ENCODE data around the gene TAF3. TPM values are rescaled to one million over a fixed set of nuclear protein-coding genes. Genes with fewer than 3 reads are reported as not detected.
"Not testable (repeated sequence)": the region's sequence is repeated elsewhere in the genome, so short reads cannot be mapped to it uniquely, and the experiment has no call there.

TAF3 gene
- total and polyA plus RNA-seq, 4 donors, result 3.4 to 7.0 (median 5.0) TPM

DNA sequence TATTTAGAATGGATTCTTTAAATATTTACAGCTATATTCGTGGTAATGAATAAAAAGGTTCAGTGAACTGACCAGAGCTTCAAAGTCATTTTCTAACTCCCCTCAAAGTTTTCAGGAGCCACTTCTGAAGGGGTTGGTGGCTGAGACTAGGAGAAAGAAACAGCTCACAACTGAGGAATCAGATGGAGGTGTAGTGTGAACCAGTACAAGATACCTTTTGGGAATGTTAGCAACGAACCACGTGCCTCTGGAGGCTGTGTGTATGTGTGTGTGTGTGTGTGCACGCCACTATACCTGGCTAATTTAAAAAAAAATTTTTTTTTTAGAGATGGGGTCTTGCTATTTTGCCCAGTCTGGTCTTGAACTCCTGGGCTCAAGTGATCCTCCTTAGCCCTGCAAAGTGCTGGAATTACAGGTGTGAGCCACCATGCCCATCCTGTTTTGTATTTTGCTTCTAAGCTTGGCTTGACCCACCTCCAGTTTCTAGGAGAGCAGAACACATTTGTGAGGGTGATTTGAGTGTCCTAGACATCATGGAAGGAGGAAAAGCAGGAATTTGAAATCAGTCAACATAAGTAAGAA, 9.5 kb upstream of the TAF3 start:
- H3K27me3 ChIP-seq (ENCODE audit: control insufficient read depth in 3 of 3, insufficient read depth in 3 of 3, low read length in 2 of 3), result no peaks in the 10 kb centered on the region
- H3K4me1 ChIP-seq (ENCODE audit: control insufficient read depth in 5 of 5, insufficient read depth in 5 of 5, low read length in 5 of 5), result peaks cover 0 to 10% (median 0%) of the 10 kb centered on the region in 5 donors
- no peaks in the 10 kb centered on the region for H3K9me3 ChIP-seq (ENCODE audit: control insufficient read depth in 4 of 4, insufficient read depth in 3 of 4, low read length in 3 of 4)
- no peak overlapping the region for H3K4me3 ChIP-seq
- ATAC-seq (ENCODE audit: insufficient read depth, low FRiP score) (no peak), DNase-seq (no peak)
- TF ChIP-seq, protein P1, sequence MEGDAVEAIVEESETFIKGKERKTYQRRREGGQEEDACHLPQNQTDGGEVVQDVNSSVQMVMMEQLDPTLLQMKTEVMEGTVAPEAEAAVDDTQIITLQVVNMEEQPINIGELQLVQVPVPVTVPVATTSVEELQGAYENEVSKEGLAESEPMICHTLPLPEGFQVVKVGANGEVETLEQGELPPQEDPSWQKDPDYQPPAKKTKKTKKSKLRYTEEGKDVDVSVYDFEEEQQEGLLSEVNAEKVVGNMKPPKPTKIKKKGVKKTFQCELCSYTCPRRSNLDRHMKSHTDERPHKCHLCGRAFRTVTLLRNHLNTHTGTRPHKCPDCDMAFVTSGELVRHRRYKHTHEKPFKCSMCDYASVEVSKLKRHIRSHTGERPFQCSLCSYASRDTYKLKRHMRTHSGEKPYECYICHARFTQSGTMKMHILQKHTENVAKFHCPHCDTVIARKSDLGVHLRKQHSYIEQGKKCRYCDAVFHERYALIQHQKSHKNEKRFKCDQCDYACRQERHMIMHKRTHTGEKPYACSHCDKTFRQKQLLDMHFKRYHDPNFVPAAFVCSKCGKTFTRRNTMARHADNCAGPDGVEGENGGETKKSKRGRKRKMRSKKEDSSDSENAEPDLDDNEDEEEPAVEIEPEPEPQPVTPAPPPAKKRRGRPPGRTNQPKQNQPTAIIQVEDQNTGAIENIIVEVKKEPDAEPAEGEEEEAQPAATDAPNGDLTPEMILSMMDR (IDR thresholded peaks at IDR 0.05; ENCODE audit: control extremely low read depth, extremely low read depth), result no peak
- WGBS, 2 donors, result 80 to 83% methylated on average over 4 of the region's 4 CpGs
- H3K36me3 ChIP-seq (ENCODE audit: control insufficient read depth in 4 of 4, insufficient read depth in 4 of 4, low read length in 4 of 4), result peaks cover 13 to 26% (median 19%) of the 10 kb centered on the region in 4 donors
- no peak overlapping the region for H3K9ac ChIP-seq (ENCODE audit: insufficient read depth in 1 of 2, low read length in 2 of 2)
- H3K27ac ChIP-seq (ENCODE audit: low read depth in 1 of 2, low read length in 1 of 2), result no peak overlapping the region

DNA sequence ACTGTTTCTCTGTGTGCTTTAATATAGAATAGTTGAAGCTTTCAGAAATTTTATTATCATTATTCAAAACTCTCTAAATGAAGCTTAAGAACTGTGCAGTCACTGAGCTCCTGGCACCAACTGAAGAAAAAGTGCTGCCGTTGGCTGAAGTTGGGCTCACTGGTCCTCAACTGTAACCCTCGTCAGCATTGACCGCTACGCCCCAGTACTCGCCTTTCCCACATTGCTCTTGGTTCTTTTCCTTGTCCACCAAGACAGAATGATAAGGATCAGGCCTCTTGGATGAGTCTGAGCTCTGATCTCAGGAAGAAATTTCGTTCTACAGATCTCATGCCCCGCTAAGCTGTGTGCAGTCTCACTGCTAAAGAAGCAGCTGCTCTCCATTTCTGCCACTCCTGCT, 7.9 kb upstream of the TAF3 start:
- H3K4me3 ChIP-seq, result no peak overlapping the region
- H3K27me3 ChIP-seq (ENCODE audit: control insufficient read depth in 3 of 3, insufficient read depth in 3 of 3, low read length in 2 of 3), result peaks cover 0 to 4% (median 0%) of the 10 kb centered on the region in 3 donors
- no peak overlapping the region for H3K9ac ChIP-seq (ENCODE audit: insufficient read depth in 1 of 2, low read length in 2 of 2)
- H3K9me3 ChIP-seq (ENCODE audit: control insufficient read depth in 4 of 4, insufficient read depth in 3 of 4, low read length in 3 of 4), result no peaks in the 10 kb centered on the region
- DNase-seq (peak in 1 of 3 donors; percentile 12), ATAC-seq (ENCODE audit: insufficient read depth, low FRiP score) (no peak)
- WGBS, 2 donors, result 77 to 82% methylated on average over 7 of the region's 7 CpGs
- TF ChIP-seq, protein P1 (IDR thresholded peaks at IDR 0.05; ENCODE audit: control extremely low read depth, extremely low read depth), result no peak
- H3K36me3 ChIP-seq (ENCODE audit: control insufficient read depth in 4 of 4, insufficient read depth in 4 of 4, low read length in 4 of 4), result peaks cover 0 to 12% (median 6%) of the 10 kb centered on the region in 4 donors
- H3K27ac ChIP-seq (ENCODE audit: low read depth in 1 of 2, low read length in 1 of 2), result no peak overlapping the region
- H3K4me1 ChIP-seq (ENCODE audit: control insufficient read depth in 5 of 5, insufficient read depth in 5 of 5, low read length in 5 of 5), result no peaks in the 10 kb centered on the region

DNA sequence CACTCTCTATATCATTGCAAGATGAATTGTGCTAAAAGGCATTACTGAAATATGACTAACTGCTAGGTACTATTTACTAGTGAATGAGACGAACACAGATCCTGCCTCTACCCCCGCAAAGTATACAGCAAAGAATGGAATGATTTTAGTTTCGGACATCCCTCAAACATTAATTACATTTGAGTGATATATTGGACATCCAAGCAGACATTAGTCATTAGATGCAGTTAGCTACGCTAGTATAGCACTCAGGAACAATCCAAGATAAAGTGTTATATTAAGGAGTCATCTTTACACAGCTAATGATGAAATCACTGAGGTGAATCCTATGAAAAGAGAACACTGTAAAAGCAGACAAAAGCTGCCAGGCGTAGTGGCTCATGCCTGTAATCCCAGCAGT, 7.3 kb upstream of the TAF3 start:
- WGBS, 2 donors, result 88 to 92% methylated on average over 5 of the region's 5 CpGs
- TF ChIP-seq, protein P1 (IDR thresholded peaks at IDR 0.05; ENCODE audit: control extremely low read depth, extremely low read depth), result no peak
- Histone ChIP-seq H3K9ac (ENCODE audit: insufficient read depth in 1 of 2, low read length in 2 of 2) (no peak overlapping the region), H3K4me3 (no peak overlapping the region), H3K27ac (ENCODE audit: low read depth in 1 of 2, low read length in 1 of 2) (no peak overlapping the region), H3K27me3 (ENCODE audit: control insufficient read depth in 3 of 3, insufficient read depth in 3 of 3, low read length in 2 of 3) (peaks cover 0 to 4% (median 0%) of the 10 kb centered on the region in 3 donors), H3K9me3 (ENCODE audit: control insufficient read depth in 4 of 4, insufficient read depth in 3 of 4, low read length in 3 of 4) (no peaks in the 10 kb centered on the region), H3K36me3 (ENCODE audit: control insufficient read depth in 4 of 4, insufficient read depth in 4 of 4, low read length in 4 of 4) (peaks cover 0 to 8% (median 5%) of the 10 kb centered on the region in 4 donors), H3K4me1 (ENCODE audit: control insufficient read depth in 5 of 5, insufficient read depth in 5 of 5, low read length in 5 of 5) (no peaks in the 10 kb centered on the region)
- no peak for DNase-seq
- ATAC-seq (ENCODE audit: insufficient read depth, low FRiP score), result no peak

DNA sequence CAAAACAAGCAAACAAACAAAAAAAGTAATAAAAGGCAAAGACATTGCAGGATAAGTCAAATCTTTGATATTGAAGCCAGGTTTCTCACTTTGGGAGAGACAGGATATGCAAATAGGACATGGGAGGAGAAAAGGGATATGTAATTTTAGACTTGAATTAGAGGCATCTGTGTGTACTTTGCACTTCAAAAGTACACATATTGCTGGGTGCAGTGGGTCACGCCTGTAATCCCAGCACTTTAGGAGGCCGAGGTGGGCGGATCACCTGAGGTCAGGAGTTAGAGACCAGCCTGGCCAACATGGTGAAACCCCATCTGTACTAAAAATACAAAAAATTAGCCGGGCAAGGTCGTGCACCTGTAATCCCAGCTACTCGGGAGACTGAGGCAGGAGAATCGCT, 6.6 kb upstream of the TAF3 start:
- H3K36me3 ChIP-seq (ENCODE audit: control insufficient read depth in 4 of 4, insufficient read depth in 4 of 4, low read length in 4 of 4); H3K4me1 ChIP-seq (ENCODE audit: control insufficient read depth in 5 of 5, insufficient read depth in 5 of 5, low read length in 5 of 5); H3K9ac ChIP-seq (ENCODE audit: insufficient read depth in 1 of 2, low read length in 2 of 2); H3K27ac ChIP-seq (ENCODE audit: low read depth in 1 of 2, low read length in 1 of 2); H3K4me3 ChIP-seq; ATAC-seq (ENCODE audit: insufficient read depth, low FRiP score); H3K27me3 ChIP-seq (ENCODE audit: control insufficient read depth in 3 of 3, insufficient read depth in 3 of 3, low read length in 2 of 3); DNase-seq; H3K9me3 ChIP-seq (ENCODE audit: control insufficient read depth in 4 of 4, insufficient read depth in 3 of 4, low read length in 3 of 4): not testable (repeated sequence)
- 75 to 78% methylated on average over 7 of the region's 7 CpGs for WGBS, 2 donors
